Neural crest cell (in vitro differentiated cells): Measurements from ENCODE around the gene MVB12B. TPM values are rescaled to one million over a fixed set of nuclear protein-coding genes. Genes with fewer than 3 reads are reported as not detected.

Source experiments
- DNase-seq: peaks from one replicate; pipeline ENCODE4 v3.0.0; 2021; ENCODE audit warnings: low read depth, mixed read lengths, low spot score
- H3K27ac Mint-ChIP-seq: one replicate; pipeline ENCODE4 v1.8.0; 2021; ENCODE audit warnings: mild to moderate bottlenecking, mixed read lengths; ENCODE audit not compliant: unreplicated experiment
- H3K27me3 Mint-ChIP-seq: 2 replicates; pipeline ENCODE4 v1.8.0; 2021; ENCODE audit warnings: low read depth, mild to moderate bottlenecking, mixed read lengths
- H3K36me3 Mint-ChIP-seq: 2 replicates; pipeline ENCODE4 v1.8.0; 2021; ENCODE audit warnings: low read depth, mild to moderate bottlenecking, mixed read lengths
- H3K4me1 Mint-ChIP-seq: 2 replicates; pipeline ENCODE4 v1.8.0; 2021; ENCODE audit warnings: mixed read lengths
- H3K4me3 Mint-ChIP-seq: one replicate; pipeline ENCODE4 v1.8.0; 2021; ENCODE audit warnings: mild to moderate bottlenecking, mixed read lengths
- H3K9me3 Mint-ChIP-seq: 2 replicates; pipeline ENCODE4 v1.8.0; 2021; ENCODE audit warnings: mixed read lengths
- total RNA-seq: library from RNA; stranded (reverse); gene quantifications from 2 replicates; pipeline ENCODE4 v1.2.1, GENCODE V29; 2021
- TF ChIP-seq, protein P1 (sequence below): fragments of 200-600 bp; sonication (generic); conservative IDR thresholded peaks from 2 replicates; pipeline ENCODE4 v1.5.0; 2021; ENCODE audit warnings: antibody characterized with exemption, mild to moderate bottlenecking

Gene MVB12B
- total RNA-seq, 1 donor from 2014 or later = 68.1 TPM

DNA sequence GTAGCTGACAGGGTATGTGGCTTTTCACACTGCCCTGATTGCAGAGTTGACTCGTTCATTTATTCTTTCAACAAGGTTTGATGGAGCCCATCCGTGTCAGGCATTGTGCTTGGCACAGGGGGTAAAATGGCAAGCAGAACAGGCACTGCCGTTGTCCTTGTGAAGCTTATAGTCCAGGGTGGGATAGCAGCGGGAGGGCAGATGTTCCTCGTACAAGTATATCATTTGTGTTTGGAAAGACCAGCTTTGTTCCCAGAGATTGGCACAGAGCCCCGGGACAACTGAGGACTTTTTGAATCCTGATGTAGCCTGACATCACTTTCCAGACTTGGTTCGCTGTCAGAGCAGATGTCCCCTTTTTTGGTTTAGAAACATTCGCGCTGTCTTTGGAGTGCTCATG is 50.9 kb downstream of the MVB12B start:
- TF ChIP-seq, protein P1, sequence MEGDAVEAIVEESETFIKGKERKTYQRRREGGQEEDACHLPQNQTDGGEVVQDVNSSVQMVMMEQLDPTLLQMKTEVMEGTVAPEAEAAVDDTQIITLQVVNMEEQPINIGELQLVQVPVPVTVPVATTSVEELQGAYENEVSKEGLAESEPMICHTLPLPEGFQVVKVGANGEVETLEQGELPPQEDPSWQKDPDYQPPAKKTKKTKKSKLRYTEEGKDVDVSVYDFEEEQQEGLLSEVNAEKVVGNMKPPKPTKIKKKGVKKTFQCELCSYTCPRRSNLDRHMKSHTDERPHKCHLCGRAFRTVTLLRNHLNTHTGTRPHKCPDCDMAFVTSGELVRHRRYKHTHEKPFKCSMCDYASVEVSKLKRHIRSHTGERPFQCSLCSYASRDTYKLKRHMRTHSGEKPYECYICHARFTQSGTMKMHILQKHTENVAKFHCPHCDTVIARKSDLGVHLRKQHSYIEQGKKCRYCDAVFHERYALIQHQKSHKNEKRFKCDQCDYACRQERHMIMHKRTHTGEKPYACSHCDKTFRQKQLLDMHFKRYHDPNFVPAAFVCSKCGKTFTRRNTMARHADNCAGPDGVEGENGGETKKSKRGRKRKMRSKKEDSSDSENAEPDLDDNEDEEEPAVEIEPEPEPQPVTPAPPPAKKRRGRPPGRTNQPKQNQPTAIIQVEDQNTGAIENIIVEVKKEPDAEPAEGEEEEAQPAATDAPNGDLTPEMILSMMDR = no peak
- H3K4me1 Mint-ChIP-seq = peaks cover 84% of the 10 kb centered on the region
- H3K4me3 Mint-ChIP-seq = peak overlapping the region; percentile 78
- no peaks in the 10 kb centered on the region for H3K9me3 Mint-ChIP-seq
- DNase-seq = no peak
- no peaks in the 10 kb centered on the region for H3K27me3 Mint-ChIP-seq
- H3K27ac Mint-ChIP-seq = peak overlapping the region; percentile 98
- H3K36me3 Mint-ChIP-seq = no peaks in the 10 kb centered on the region

DNA sequence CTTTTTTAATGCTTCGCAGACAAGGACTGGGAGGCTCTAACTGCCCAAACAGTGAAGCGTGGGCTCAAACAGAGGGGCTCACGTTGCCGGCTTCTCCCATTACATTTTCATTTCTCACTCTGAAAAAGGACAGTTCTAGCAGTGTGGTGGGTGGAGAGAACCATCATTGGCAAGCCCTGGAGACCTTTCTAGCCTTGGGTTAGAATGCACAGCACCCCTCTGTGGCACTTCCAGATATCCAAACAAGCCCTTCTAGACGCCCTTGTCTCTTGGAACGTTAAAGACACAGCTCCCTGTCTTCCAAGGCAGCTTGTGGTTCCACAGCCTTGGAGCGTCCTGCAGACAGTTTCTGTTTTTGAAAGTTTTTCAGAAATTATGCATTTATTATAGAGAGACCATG is 52.1 kb downstream of the MVB12B start:
- TF ChIP-seq, protein P1 = no peak
- Mint-ChIP-seq H3K4me1 (peaks cover 73% of the 10 kb centered on the region), H3K4me3 (peak overlapping the region; percentile 64), H3K9me3 (no peaks in the 10 kb centered on the region), H3K36me3 (peaks cover 4% of the 10 kb centered on the region), H3K27ac (peak overlapping the region; percentile 85), H3K27me3 (no peaks in the 10 kb centered on the region)
- no peak for DNase-seq

DNA sequence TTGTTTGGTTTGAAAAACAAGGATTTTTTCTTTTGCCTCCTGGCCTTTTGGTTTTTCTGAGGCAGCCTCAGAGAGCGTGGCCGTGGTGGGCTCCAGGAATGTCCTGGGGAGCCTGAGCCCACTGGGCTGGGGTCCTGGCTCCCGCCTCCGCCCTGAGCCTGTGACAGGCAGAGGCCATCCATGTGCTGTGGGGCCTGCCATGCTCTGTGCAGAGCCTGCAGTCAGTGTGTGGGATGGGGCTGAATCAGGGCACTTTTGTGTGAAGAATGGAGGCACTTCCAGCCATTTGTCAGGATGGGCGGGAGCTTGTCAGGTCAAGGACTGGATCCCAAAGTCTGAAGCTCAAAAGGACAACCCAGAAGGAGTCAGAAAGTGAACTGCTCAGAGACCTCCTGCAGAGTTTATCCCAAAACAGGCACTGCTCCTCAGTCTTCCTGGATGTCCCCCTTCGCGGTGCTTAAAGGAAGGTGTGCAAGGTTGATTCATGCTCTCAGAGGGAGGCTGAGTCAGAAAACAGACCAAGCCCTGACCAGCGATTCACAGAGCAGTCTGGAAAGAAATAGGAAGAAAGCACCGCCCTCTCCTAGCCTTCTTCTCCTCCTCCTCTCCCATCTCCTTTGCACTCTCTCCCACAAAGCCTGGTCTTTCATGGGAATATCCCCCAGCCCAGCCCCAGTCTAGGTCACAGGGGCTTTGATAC is 53.2 kb downstream of the MVB12B start:
- Mint-ChIP-seq H3K4me3 (peak overlapping the region; percentile 71), H3K9me3 (no peaks in the 10 kb centered on the region), H3K36me3 (peaks cover 4% of the 10 kb centered on the region), H3K4me1 (peaks cover 62% of the 10 kb centered on the region), H3K27ac (peak overlapping the region; percentile 83), H3K27me3 (no peaks in the 10 kb centered on the region)
- DNase-seq = no peak
- TF ChIP-seq, protein P1 = no peak

DNA sequence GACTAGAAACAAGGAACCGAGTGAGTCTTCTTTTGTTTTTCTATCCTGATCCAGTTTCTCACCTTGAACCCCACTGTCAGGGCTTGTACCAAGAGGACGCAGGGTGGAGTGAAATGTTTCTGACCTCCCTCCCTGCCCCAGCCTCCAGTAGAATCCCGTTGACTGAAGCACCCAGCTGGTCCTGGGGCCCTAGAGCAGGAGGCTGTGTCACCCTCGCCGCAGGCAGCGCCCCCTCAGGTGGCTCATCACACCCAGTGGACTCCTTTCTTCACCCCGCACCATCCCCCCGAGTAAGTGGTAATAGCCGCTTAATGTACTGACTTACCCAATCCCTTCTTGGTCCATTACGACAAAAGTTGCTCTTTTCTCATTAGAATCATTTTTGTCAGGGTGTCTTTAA is 53.8 kb downstream of the MVB12B start:
- Mint-ChIP-seq H3K4me3 (peak overlapping the region; percentile 71), H3K4me1 (peaks cover 56% of the 10 kb centered on the region), H3K27me3 (no peaks in the 10 kb centered on the region), H3K9me3 (no peaks in the 10 kb centered on the region), H3K36me3 (peaks cover 4% of the 10 kb centered on the region), H3K27ac (peak overlapping the region; percentile 83)
- TF ChIP-seq, protein P1 = no peak
- no peak for DNase-seq

DNA sequence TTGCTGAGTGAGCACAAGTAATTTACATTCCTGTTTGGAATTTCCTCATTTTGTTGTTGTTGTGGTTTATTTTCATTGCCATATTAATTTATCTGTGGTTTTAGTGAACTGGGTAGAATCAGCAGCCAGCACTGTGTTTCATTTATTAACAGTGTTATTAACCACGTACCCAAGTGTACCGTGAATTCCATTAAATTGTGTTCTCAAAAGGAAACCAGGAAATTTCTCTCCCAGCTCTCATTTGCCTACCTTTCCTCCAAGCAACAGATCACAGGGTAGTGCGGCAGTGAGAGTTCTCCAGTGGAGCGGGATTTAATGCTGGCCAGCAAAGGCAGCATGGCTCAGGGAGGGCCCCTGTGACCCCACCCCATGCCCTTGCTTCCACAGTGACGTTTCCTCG is 54.6 kb downstream of the MVB12B start:
- Mint-ChIP-seq H3K36me3 (peaks cover 4% of the 10 kb centered on the region), H3K9me3 (no peaks in the 10 kb centered on the region), H3K27me3 (no peaks in the 10 kb centered on the region), H3K4me1 (peaks cover 48% of the 10 kb centered on the region), H3K27ac (no peak overlapping the region), H3K4me3 (peak overlapping the region; percentile 21)
- DNase-seq = no peak
- TF ChIP-seq, protein P1 = no peak
